Measurements from ENCODE around the gene C1QL3.
A peak's percentile ranks its signal among the peaks of the same experiment; 100 is the strongest.

C1QL3 gene

GRCh38 chr10:16521311-16522016 is at the start of gene C1QL3:
Gene C1QL3 (minus strand): TSS chr10:16521879. CDS start chr10:16521065, 814 bp downstream.
- no peak for DNase-seq

GRCh38 chr10:16570731-16571130 is 49.1 kb upstream of the C1QL3 start:
- no peak for DNase-seq

DNA sequence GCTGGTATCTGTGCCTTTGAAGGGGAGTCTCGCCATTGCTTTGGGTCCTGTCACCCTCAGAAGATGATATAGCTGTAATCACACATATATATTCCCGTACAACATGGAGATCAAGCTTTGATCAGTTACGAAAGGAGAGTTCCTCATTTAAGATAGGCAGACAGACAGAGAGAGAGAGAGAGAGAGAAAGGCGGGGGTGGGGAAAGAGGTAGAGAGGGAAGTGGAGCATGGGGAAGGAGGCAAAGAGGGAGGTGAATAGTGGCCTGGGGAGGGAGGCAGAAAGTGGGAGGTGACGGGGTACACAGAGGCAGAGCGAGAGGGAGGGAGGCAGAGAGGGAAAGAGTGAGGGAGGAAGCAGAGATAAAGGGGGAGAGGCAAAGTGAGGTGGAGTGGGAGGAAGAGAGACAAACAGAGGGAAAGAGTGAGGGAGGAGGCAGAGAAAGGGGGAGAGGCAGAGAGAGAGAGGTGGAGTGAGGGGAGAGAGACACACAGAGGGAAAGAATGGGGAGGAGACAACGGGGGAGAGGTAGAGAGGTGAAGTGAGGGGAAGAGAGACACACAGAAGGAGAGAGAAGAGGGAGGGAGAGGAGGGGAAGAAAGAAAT is 44.6 kb upstream of the C1QL3 start:
- peak; percentile 4 for DNase-seq

DNA sequence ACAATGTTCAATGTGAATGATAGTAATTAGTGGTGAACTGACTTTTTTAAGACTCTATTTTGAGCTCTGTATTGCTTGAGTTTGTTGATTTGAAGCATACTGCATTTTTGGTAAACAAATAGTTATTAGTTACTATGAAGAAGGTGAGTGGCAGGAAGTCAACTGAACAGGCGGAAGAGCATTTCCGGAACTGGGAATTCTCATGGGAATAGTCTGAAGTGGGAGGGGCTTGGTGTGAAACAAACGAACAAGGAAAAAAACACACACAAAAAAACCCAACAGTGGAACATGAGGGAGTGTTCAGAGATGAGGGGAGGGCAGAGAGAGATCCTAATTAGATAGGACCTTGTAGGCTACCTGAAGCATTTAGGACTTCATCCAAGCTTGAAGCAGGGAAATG is 43.9 kb upstream of the C1QL3 start:
- no peak for DNase-seq

DNA sequence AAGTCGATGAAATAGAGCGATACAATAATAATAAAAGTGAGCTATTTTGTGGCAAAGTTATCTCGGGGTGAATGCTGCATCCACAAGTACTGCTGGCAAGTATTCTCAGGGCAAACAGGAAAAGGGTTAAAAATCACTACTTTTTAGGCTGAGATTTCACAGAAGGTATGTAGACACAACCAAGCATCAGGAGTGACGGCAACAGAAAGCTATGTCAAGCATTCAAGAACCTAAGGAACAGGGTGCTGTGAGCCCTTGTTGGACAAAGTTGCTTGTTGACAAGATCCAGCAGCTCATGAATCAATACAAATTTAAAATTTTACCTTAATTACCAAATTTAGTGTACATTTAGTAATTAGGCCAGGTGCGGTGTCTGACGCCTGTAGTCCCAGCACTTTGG is 41.2 kb upstream of the C1QL3 start:
- DNase-seq, result no peak

GRCh38 chr10:16559236-16559773 is 37.6 kb upstream of the C1QL3 start:
- DNase-seq, result no peak

DNA sequence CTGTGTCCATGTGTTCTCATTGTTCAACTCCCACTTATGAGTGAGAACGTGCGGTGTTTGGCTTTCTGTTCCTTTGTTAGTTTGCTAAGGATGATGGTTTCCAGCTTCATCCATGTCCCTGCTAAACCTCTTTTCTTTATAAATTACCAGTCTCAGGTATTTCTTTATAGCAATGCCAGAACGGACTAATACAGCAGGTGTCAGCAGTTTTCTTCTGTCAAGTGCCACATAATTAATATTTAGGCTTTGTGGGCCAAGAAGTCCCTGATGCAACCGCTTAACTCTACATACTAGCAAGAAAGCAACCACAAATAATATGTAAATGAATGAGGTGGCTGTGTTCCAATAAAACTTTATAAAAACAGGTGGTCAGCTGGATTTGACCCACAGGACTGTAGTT is 26.3 kb upstream of the C1QL3 start:
- no peak for DNase-seq

DNA sequence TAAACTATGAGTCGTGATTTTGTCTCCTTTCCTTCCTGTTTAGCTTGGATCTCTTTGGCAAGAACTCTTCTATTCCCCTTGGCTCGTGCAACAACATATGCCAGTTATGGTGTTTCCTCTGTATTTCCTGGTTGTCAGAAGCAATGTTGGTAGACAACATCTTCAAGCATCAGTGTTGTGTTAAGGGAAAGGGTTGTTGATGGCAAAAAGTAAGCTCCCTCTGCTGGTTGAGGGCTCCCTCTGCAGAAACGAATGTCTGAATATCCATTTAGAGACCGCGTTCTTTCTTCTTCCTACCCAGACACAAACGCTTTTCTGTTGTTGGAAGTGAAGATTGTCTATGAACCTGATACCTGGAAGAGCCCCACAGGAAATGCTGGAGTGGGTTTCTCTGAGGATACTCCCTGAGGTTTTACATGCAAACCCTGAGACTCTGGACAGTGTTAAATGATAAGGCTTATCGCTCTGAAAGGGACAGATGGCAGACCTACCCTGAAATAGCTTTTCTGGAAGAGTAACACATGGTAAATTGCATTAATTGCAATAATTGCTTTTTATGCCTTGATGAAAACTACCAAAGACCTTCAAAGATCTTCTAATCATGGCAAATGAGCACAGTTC is 23.5 kb upstream of the C1QL3 start:
- DNase-seq, result peak; percentile 29

DNA sequence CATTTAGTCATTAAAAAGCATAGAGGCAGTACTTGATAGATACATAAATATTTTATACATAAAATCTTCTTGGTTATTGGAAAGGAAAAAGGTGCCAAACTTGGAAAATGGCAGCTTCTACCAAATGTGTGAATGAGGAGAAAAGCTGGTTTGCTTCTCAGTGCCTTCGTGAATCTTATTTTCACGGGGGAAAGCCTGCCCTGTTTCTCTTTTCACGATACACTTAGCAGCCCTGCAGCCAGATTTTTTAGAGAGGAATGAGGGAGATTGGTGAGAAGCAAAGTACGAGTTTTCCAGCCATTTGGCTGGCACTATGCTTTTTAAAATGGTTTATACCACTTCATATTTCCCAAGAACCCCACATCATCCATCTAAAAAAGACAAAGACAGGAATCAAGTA is 22.9 kb upstream of the C1QL3 start:
- DNase-seq, result no peak

- DNase-seq, result no peak
These were observed 22.4 kb upstream of the C1QL3 start for GRCh38 chr10:16544099-16544498.

DNA sequence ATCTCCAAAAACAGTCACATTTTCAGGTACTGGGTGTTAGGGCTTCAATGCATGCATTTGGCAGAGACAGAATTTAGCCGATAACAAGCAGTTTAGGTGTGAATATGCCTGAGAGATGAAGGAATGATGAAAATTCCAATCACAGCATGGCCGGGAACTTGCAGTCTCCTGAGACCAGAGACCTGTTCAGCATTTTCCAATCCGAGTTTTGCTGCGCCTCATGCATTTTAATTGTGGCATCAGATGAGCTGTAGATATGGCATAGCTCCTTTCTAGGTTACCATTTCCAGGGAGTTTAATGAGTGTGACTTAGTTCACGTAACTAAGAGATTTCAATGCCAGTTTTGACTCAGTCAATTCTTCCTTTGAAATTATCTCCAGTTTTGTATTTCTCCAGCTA is 14.5 kb upstream of the C1QL3 start:
- DNase-seq, result no peak

- no peak for DNase-seq
These were observed 8.2 kb upstream of the C1QL3 start for GRCh38 chr10:16529853-16530252.

DNA sequence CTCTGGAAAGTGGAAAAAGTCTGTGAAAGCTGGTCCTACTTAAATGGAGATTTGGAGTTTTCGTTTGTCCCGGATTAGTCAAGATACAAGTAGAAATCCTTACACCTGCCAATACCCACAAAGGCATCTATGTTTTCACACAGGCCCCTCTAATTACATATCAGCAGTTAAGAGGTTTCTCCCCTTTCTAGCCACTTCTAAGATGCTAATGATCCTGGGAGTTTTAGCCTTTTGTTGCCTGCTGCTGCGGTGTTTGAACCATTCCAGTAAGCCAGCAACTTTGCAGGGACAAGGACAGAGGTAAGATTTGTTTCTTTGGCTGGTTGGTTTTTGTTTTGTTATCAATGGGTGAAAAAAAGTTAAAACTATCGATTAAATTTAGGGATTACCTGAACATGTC is 5.8 kb upstream of the C1QL3 start:
- no peak for DNase-seq

- no peak for DNase-seq
These were observed 779 bp downstream of the C1QL3 start for GRCh38 chr10:16520900-16521299.

DNA sequence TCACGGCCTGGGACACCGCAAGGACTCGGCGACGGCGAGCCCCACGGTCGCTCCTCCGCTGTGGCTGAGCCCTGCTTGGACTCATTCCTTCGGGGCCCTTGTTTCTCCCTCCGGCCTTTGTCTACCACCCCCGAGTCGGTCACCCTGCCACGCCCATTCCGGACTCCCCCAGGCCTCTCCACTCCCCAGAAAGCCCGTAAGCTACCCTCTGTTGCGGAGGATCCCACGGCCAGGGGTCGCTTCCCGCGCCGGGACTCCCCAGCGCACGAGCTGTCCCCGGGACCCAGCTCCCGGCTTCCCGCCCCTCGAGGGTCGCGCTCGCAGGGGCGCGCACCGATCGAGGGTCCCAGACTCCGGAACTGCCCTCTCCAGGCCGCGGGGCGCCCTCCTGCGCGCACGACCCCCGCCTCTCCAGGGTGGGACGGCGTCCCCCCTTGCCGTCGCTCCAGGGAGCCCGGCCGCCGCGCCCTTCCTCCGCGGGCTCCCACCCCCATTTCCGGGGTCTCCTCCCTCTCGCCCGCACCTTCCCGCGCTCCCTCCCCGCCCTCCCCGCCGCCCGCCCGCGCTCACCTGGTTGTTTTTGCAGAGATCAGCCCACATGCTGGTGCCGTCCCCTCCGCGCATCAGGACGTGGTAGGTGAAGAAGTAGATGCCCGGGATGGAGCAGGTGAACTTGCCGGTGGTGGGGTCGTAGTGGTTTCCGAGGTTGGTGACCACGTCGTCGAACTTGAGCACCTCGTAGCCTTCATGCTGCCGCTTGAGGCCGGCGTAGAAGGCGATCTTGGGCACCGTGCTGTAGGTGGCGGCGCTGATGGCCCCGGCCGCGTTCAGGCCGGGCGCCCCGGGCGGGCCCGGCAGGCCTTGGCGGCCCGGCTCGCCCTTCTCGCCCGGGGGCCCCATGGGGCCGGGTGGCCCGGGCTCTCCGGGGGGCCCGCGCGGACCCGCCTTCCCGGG is 1.5 kb downstream of the C1QL3 start:
- DNase-seq, result no peak

DNA sequence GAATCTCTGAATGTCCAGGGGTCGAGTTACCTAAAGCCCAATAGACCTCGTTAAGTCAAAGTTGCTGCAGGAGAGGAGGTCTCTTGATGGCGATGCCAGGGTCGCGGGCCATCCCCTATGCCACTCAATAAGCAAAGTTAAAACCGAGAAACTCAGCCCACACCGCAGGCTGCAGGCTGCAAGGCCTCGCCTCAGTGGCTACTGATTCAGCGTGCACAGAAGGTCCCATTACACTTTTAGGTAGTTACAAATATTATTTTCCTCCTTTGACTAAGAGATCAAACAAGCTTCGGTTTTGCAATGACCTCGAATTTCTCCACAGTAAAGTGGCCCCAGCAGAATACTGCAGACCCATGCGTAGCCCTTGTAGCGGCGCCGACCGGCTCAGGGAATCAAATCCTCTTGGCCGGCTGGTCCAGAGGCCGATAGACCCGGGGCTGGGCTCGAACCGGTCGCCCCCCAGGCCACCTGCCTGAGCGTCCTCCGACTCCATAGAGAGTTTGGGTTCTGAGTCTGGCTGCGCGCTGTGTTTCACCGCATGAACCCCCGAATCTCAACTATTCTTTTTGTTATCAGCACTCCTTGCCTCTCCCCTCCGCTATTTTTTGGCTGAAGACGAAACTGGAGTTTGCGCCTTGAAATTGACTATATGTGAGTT is 2.3 kb downstream of the C1QL3 start:
- no peak for DNase-seq

DNA sequence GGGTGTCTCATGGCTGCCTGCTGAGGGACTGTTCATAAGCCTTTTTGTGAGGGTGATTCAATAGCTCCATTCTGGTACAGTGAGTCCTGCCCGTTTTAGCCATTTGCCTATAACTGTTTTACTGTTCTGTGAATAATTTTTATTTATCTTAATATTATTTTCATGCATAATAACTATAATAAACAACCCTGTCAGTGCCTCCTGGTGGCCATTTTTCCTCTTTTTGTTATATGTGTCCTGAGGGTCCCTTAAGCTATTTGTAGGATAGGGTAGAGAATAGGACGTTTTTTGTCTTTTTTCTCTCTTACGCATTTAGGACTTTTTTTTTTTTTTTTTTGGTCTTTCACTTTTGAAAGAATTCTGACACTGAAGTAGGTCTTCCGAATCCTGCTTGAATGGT is 2.9 kb downstream of the C1QL3 start:
- DNase-seq, result no peak

DNA sequence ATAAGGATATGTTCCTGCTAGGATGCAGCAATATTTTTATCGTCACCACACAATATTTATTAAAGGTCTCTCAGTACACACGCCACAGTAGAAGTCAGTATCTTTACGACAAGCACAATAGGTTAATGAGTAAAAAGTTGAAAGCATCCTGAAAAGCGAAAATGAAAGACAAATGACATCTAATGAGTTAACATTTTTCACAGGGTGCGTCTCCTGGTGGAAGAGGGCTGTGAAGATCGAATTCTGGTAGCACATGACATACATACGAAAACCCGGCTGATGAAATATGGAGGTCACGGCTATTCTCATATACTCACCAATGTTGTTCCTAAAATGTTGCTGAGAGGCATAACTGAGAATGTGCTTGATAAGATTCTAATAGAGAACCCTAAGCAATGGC is 10.8 kb downstream of the C1QL3 start:
- DNase-seq, result no peak

- DNase-seq, result no peak
These were observed 11.7 kb downstream of the C1QL3 start for GRCh38 chr10:16509996-16510395.

GRCh38 chr10:16505161-16505560 is 16.5 kb downstream of the C1QL3 start:
- DNase-seq, result no peak

- DNase-seq, result no peak
These were observed 23.8 kb downstream of the C1QL3 start for GRCh38 chr10:16497911-16498310.

DNA sequence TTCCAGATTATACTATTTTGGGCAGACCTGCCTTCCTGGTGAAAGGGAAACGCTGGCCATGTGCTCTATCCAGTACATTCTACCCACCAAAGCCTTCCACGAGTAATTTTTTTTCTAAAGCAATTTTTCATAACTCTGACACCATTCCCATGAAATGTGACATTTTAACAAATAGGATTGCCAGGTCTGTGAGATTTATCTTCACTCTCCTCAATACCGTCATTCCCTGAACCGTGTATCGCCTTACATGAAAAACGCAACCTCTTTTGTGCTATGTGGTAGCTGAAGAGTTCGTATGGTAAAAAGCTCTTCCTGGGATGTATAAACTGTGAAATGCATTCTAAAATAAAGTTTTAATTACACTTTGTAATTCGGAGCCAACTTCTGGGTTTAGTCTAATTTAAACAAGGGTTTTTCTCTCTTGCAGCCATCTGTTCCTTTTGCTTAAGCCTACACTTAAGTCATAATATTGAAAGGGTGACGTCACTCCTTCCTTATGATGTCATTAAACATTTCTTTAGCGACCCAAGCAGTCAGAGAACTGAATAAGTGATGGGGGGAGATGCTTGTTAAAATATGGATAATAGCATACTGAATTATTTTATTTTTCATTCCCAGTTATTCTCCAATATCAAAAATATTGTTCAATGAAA is 27.7 kb downstream of the C1QL3 start:
- DNase-seq, result no peak
